Bronchus fibroblast of lung (primary cell): ENCODE data around the gene SECISBP2. TPM values are rescaled to one million over a fixed set of nuclear protein-coding genes. Genes with fewer than 3 reads are reported as not detected.

ENCODE experiments used
- total RNA-seq: library from RNA; depleted of rRNA; stranded (reverse); fragments of >200 nt; gene quantifications from 2 replicates; pipeline ENCODE4 v1.2.3, GENCODE V29; 2015

Gene SECISBP2
- 18.4 and 23.5 TPM in 2 replicates for total RNA-seq

GRCh38 chr9:89318123-89319014 lies at the start of gene SECISBP2:
Gene SECISBP2 (plus strand): TSS chr9:89318500. CDS start chr9:89318577, 77 bp downstream.

DNA sequence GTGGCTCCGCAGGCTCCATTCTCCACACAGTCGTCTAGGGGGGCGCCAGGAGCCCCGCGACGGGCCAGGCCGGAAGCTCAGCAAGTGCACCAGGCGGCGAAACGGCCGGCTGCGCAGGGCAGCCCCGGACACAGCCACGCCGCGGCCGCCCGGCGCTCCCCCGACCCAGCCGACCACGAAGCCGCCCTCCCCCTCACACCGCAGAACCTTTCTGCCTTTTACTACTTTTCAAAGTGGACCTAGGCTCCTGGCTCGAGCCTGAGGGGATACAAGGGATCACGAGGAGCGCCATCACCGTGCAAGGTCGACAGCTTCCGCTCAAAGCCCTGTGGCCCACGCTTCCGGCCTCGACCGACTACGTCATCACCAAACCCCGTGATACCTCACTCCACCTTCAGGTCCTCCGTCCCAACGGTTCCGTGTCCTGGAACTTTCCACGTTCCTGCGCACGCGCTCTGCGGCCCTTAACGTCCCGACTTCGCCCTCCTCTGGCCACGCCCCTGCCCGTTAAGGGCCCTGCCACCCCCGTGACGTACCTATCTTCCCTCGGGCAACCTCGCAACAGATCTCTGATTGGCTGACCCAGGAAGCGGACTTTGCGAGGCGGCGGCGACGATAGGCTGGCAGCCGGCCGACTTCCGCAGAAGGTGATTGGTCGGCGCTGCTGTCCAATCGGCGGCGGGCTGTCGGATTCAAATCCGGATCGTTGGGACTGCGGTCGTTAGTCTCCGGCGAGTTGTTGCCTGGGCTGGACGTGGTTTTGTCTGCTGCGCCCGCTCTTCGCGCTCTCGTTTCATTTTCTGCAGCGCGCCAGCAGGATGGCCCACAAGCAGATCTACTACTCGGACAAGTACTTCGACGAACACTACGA lies 7.6 kb upstream of the SECISBP2 start, which contains the start of gene CKS2:
Gene CKS2, plus strand, starts transcription at position 721 of the 871 bp plus-strand sequence. Its CDS starts 98 bp downstream, at position 819.

Other genes with a start within 250 kb of the SECISBP2 start
- gene SHC3, start 139.7 kb upstream of the SECISBP2 start, total RNA-seq: 3.9 and 6.9 TPM in 2 replicates
- 387 TPM in 2 replicates for gene CKS2, start 7.3 kb upstream of the SECISBP2 start, total RNA-seq
- gene SEMA4D, start 179.6 kb downstream of the SECISBP2 start, total RNA-seq: 0.59 and 0.84 TPM in 2 replicates